Midbrain (tissue), 1 donor: ENCODE data around the gene TPRN.

Source experiments
- DNase-seq: peaks from one replicate; lab custom pipeline; 2025; lab: John Stamatoyannopoulos, UW

Gene TPRN

DNA sequence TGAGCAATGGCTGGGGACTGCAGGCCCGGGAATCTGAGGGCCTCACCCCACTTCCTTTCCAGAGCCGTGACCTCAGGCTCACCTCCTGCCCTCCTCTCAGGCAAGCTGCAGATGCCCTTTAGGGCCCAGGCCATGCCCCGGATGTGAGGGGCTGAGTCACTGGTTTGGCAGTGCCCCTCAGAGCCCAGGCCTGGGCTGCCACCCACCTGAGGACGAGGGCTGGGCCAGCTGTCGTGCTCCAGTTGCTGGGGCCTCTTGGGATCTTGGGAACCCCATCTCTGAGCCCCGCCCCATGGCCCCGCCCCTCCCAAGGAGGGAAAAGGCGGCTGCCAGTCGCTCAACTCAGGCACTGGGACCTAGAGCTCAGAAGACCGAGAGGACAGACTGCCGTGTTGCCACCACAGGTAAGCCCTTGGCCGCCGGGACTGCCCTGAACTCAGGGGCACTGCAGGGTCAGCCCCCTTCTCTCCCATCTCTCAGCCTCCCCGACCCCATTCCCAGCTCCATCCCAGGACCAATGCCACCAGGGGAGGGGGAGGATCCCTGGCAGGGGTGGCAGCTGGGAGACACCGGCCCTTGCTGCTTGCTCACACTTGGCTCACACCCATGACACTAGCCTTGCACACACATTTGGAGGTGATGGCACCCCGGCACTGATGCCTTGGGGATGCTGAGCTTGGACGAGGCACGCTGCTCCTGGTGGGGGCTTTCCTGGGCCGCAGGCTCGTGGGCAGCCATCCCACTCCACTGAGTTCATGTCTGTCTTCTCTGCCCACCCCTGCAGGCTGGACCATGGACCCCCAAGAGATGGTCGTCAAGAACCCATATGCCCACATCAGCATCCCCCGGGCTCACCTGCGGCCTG lies 24.5 kb upstream of the TPRN start, which contains the start of gene CYSRT1:
CYSRT1 (plus strand) TSS at position 345 of the 865 bp plus-strand sequence; CDS start at position 793, 448 bp downstream.
- no peak for DNase-seq

DNA sequence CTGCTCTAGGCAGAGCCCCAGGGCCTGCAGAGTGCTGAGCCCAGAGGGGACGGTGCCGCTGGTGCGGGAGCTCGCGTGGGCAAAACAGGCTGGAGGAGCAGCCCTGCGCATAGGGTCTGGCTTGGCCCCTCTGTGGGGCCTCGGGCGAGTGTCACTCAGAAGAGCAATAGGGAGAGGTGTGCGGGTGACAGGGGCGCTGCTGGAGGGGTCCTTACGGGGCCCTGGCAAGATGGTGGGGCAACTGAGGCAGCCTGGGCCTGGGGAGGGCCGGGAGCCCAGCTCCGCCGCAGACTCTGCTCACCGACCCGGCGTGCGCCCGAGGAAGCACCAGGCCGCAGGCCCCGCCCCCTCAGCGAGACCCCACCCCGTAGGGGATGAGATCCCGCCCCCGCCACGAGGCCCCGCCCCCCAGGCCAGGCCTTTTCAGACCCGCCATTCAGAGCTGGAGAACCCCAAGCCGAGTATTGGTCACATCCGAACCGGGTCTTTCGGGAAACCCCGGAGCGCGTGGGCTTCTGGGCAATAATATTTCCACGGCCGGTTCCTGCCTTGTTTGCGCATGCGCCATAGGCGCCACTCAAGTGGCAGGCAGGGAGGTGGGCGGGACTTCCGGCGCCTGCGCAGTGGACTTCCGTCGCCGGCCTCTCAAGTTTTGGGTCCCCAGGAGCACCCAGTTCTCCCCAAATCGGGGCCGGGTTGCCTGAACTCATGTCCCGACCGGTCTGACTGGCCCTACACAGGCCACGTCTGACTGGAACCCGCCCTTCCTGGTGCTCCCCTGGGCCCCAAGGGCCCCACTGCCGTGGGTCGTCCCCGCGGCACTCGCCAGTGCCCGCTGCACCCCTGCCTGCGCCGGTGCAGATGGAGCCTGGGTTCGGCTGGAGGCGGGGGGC lies 22.8 kb upstream of the TPRN start:
- peak; percentile 97 for DNase-seq

DNA sequence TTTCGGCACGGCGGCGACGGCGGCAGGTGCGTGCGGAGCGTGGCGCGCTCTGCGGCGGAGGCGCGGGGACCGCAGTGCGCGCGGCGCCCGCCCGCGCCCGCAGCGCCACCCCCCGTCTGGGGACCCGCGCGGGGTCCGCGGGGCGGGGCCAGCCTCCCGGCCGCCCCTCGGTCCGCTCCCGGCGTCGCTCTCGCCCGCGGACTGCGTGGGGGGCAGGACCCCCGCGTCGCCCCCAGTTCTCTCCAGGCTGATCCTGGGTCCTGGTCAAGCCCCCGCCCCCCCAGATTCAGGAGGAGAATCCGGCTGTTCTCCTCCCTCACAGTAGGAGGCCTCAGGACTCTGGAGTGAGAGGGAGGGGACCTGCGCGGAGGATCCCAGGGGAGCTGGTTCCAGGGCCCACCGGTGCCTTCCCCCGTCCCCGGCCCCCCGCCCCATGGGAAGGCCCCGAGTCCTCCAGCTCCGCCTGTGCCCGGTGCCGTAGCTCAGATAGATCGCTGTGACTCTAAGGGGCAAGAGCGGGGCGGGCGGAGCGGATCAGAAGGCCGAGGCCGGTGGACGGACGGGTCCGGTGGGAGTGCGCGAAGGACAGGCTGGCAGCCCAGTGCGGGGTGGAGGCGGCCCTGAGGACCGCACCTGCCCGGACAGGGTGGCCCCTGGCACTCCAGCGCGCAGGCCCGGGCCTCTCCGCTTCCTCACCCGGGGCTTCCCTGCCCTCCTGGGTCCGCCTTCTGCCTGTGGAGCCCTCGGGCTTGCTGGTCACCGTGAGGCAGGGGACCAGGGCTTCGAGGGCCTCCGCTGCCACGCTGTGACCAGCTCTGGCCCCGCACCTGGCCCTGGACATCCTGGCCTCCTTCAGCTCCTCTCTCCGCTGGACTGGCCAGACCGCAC lies 21.9 kb upstream of the TPRN start, which contains the start of gene RNF208:
RNF208 (minus strand) TSS at position 51 of the 888 bp plus-strand sequence. CDS start 1,028 bp downstream, outside the sequence.
- no peak for DNase-seq

DNA sequence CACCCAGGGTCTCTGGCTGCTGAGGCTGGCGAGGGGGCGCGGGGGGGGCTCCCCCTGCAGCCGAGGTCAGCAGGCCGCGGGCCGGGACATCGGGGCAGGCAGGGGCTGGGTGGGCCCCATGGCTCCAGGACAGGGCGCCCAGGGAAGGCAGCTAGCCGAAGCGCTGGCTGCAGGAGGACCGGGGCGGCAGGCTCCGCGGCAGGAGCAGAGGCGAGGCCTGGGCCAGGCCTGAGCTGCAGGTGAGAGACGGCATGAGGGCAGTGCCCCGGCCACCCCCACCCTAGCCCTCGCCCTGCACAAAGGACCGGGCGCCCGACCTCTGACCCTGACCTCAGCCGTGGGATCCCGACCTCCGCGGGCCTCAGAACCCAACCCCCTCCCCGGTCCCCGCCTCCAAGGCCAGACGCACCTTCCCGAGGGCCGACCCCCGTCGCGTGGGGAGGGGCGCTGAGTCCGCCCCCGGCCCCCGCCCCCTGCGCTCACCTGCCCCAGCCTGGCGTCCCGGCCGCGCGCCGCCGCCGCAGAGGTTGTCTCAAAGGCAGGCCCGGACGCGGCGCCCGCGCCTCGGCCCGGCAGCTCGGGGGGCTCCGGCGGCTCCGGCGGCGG lies 21.1 kb upstream of the TPRN start:
- no peak for DNase-seq

DNA sequence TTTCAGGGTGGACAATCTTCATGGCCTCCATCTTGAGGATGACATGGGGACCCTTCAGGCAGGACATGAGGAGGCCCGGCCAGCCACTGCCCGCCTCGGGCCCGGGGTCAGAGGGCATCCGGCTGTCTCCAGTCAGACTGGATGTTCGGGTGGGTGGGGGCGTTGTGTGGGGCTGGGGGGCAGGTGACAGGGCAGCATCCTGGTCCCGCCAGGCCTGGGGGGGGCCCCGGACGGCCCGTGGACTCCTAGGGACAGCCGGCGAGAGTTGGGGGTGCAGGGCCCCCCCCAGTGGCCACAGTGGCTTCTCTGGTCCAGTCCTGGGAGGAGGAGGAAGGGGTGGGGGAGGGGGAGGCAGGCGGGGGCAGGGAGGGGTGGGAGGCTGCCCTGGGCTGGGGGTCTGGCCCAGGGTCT lies 20.6 kb upstream of the TPRN start:
- DNase-seq = no peak

DNA sequence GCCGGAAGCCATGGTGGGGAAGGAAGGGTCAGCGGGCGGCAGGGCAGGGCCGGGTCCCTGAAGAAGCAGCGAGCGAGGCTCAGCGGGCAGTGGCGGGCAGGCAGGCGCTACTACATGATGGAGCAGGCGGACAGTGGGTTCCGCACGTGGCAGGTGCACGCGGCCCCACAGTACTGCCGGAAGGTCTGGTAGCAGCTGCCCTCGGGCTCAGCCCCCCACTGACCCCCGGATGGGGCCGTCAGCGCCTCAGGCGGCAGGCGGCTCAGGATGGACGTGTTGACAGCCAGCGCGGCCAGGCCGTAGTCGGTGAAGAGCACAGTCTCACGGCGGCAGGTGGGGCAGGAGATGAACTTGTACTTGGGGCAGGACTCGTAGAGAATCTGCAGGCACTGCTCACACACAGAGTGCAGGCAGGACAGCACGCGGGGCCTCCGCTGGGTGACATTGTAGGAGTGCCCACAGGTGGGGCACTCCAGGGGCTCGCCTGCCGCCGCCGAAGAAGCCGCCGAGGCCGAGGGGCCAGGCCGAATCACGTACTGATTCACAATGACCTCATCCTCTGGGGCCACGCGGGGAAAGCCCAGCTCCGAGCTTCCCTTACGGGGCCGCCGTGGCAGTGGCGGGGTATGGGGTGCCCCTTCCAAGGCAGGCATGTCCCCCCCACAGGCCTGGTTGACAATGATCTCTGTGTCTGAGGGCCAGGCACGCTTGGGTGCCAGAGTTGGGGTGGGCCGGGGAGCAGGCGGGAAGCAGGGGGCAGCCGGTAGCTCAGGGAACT lies 20.0 kb upstream of the TPRN start:
- no peak for DNase-seq

DNA sequence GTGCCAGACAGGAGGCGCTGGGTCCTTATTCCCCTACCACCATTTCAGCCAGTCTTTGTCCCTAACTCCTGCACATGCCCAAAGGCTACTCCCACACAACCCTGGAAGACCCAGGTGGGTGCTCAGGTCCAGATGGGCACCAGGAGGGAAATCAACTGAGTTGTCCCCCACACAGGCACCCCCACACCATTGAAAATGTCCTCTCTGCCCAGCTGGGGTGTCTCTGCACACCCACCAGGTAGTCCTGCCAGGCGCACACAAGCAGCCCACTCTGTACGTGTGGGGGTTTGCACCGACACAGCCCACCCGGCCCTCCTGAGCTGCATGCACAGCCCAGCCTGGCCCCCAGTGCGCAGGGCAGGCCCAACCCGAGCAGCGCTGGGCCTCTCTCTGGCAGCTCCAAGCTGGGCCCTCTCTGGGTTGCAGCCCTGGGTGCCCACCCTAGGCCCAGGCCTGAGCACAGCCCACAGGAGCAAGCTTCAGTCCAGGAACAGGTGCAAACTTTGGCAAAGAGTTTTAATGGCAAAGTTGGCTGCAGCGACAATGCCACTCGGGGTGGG lies 19.3 kb upstream of the TPRN start:
- DNase-seq = no peak

DNA sequence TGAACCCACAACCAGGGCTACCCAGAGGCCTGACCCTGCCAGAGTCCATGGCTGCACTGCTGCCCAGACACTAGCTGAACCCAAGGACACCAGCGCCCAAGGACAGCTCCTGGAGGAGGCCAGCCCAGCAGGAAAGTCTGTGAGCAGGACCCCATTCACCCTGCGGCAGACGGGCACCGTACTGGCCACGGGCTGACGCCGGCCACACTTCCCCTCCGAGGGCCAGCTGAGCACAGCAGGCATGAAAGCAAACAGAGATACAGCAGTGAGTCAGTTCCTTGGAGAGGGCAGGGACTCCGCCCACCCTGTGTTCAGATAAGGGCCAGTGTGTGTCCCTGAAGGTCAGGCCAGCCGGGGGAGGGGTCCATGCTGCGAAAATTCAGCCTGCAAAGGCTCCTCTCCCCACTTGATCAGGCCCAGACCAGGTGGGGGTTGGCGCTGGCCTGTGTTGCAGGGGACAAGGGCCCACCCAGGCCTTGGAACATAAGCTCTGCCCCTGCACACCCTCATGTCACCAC lies 18.3 kb upstream of the TPRN start:
- no peak for DNase-seq

DNA sequence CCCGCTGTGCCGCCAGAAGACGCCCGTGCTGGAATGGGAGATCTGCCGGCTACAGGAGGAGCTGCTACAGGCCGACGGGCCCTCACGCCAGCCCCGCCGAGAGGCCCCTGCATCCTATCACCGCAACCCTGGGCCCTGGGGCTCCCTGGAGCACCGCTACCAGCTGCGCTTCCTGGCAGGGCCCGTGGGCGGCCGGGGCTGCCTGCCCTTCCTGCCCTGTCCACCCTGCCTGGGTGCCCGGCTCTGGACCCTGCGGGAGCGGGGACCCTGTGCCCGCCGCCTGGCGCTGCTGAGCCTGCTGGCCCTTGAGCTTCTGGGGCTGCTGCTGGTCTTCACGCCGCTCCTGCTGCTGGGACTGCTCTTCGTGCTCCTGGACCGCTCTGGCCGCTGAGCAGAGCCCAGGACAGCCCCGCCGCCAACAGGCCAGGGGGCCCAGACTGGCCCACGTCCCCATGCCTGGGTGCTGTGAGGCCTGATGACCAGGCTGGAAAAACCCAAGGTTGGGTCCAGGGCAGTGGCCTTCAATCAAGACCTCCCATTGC lies 17.7 kb upstream of the TPRN start:
- no peak for DNase-seq

DNA sequence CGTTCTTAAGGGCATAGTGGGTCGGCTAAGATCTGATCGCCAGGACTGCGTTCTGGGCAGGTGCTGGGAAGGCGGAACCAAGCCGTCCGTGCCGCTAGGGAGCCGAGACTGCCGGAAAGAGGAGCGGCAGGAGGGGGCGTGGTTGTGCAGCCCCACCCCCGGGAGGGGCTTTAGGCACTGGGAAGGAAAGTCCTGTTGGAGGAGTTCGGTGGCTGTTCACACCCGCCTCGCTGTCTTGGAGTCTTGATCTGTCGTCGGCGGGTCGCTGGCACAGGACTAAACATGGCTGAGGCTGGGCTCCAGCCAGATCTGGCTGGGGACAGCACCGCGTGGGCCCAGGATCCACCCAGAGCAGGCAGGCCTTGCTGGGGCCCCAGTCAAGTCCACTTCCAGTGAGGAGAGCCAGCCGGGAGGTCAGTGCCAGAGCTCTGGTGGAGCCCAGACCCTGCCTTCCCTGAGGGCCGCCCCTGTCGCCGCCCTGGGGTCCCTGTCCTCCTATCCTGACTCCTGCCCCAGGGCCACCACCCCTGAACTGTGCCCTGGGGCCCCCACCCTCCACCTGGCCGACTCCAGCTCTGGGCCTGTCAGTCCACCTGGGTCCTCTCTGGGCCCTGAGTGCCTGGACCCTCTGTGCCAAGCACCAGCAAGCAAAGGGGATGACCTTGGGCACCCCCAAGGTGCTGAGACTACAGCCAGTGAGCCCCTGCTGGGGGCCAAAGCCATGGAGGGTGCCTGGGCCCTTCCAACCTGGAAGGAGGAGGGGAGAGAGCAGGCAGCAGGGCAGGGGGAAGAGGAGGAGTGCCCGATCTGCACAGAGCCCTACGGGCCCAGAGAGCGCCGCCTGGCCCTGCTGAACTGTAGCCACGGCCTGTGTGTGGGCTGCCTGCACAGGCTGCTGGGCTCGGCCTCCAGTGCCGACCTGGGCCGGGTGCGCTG lies 17.0 kb upstream of the TPRN start:
- no peak for DNase-seq

DNA sequence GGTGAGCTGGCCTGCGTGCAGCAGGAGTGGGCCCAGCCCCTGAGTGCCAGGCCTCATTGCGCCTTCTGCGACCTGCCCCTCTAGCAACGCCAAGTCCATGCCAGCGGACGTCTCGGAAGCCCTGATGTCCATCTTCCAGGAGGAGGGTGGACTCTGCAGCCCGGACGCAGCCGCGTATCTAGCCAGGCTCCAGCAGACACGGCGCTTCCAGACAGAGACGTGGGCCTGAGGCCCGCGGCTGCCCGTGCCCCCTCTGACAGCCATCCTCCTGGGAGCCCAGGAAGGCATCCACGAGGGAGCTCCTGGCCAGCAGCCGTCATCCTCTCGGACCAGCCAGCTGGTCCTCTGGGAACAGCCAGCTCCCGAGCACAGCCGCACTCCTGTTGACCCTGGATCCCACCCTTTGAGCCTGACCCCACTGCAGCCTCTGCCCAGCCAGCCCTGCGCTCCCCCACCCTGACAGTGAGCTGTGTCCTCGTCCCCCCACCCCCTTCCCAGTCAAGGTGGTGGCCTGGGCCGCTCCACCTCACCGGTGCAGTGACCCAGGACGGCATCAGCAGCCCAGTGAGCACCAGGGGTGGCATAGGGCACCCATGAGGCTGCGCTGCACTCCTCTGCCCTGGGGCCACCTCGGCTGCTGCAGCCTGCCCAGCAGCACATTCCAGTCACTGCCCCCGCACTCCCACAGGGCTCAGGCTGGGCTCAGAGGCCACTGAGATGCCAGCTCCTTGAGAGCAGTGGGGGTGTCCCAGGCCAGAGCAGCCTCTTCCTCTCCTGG lies 15.8 kb upstream of the TPRN start:
- DNase-seq = no peak

DNA sequence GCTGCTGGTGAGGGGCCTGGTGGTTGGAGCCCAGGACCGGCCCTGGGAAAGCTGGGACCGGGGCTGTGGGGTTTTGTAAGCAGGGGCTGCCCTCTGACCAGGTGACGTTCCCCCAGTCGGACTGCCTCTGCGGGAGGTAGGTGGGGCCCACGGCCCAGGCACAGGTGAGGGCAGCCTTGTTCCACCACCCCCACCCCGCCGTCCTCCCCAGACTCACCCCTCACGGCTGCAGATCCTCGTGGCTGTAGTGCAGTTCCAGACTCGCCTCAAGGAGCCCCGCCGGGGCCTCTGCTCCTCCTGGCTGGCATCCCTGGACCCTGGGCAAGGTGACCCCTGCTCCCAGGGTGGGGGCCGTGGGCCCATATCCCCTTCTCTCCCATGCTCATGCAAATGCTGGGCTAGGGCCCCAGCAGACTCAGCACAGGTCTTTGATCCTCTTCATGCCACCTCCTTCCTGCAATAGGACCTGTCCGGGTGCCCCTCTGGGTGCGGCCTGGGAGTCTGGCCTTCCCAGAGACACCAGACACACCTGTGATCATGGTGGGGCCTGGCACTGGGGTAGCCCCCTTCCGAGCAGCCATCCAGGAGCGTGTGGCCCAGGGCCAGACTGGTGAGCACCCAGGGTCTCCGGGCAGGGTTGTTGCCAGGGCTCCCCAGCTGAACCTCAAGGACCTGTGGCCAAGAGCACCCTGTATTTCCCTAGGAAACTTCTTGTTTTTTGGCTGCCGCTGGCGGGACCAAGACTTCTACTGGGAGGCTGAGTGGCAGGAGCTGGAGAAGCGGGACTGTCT lies 14.8 kb upstream of the TPRN start:
- no peak for DNase-seq

DNA sequence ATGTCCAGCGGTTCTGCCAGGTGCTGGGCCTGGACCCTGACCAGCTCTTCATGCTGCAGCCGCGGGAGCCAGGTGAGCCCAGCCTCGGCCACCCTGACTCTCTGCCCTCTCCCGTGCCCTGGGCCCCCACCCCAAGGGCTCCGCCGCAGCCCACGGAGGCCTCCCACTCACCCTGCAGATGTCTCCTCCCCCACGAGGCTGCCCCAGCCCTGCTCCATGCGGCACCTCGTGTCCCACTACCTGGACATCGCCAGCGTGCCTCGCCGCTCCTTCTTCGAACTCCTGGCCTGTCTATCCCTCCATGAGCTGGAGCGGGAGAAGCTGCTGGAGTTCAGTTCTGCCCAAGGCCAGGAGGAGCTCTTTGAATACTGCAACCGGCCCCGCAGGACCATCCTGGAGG lies 14.1 kb upstream of the TPRN start:
- DNase-seq = no peak

DNA sequence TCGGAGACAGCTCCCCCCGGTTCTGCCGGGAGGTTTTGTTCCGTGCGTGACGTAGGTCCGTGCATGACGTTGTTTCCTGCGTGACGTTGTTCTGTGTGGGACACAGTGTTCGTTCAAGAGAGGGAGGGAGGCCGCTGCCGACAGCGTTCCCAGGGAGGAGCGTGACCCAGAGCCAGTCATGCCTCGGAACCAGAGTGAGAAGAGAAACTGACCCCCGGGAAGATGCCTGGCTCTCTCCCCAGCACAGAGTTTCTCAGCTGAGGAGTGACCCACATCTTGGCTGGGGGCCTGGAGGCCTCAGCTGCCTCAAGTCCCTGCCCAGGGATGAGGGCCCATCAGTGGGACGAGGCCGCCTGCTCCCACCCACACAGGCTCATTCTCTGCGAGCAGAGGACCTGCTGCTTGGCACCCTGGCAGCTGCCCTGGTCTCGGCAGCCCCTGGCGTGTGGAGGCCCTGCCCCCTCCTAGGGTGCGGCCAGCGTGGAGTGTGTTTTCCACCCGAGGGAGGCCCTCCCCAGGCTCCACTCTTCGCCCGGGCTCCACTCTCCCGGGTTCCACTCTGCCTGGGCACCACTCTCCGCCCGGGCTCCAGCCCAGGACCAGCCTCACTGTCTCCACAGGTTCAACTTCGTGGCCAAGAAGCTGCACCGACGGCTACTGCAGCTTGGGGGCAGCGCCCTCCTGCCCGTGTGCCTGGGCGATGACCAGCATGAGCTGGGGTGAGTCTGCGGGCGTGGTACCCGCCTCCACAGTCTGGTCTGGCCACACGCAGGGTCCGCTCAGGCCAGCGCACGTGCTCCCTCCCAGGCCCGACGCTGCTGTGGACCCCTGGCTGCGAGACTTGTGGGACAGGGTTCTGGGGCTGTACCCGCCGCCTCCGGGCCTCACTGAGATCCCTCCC lies 12.9 kb upstream of the TPRN start:
- peak; percentile 33 for DNase-seq

DNA sequence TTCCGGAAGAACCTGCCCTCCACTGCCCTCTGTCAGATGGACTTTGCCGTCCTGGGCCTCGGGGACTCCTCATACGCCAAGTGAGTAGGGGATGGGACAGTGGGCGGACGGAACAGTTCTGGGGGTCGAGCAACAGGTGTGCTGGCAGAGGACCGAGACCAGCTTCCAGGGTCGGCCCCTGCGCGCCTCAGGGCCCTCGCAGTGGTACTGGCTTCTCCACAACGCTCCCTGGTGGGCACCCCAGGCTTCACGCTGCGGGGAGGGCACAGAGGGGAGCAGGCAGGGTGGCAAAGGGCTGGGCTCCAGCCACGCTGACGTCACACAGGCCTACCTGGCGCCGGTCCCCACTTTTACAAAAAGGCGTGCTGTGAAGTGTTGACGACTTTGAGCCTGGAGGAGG lies 12.0 kb upstream of the TPRN start:
- no peak for DNase-seq

DNA sequence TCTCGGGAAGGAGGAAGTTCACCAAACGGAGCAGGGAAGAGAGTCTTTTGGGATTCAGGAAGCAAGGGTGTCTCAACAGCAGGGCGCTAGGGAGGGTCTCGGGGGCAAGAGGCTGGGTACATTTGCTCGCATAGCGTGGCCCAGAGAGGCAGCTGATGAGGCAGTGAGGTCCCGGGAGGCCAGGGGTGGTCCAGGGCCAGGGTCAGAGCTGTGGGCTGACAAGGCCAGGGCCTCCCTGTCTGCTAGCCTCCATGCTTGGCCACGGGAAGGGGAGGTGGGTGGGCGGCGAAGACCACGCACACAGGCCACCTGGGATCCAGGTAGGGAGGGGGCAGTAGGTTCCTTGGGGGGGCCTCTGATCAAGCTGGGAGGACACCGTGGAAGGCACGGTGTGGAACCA lies 11.0 kb upstream of the TPRN start:
- DNase-seq = no peak
